Upper lobe of left lung (tissue), 6 donors: ENCODE measurements around the gene FRG2B. TPM values are rescaled to one million over a fixed set of nuclear protein-coding genes. Genes with fewer than 3 reads are reported as not detected.
"Not testable (repeated sequence)": the region's sequence is repeated elsewhere in the genome, so short reads cannot be mapped to it uniquely, and the experiment has no call there.

Experiments
- ATAC-seq, 2 donors: fragments of 200-7000 bp; cut with Tn5 transposase; one replicate each; pipeline ENCODE4 v1.9.1; 2022; ENCODE audit warnings: mild to moderate bottlenecking in 2 of 2, moderate library complexity in 2 of 2; ENCODE audit not compliant: low FRiP score in 2 of 2
- DNase-seq, 2 donors: peaks; one replicate each; pipeline ENCODE4 v3.0.0-alpha.2; 2019 to 2020
- H3K27ac ChIP-seq, 4 donors: fragments of 200-600 bp; sonication (generic); one replicate each; pipeline ENCODE4 v1.5.1; 2016 to 2019
- H3K27me3 ChIP-seq, 4 donors: fragments of 200-600 bp; sonication (generic); one replicate each; pipeline ENCODE4 v1.5.1; 2017 to 2019
- H3K36me3 ChIP-seq, 4 donors: fragments of 200-600 bp; sonication (generic); one replicate each; pipeline ENCODE4 v1.5.1; 2016 to 2019
- H3K4me1 ChIP-seq, 4 donors: fragments of 200-600 bp; sonication (generic); one replicate each; pipeline ENCODE4 v1.5.1; 2018 to 2019
- H3K4me3 ChIP-seq, 4 donors: fragments of 200-600 bp; sonication (generic); one replicate each; pipeline ENCODE4 v1.5.1; 2017 to 2019; ENCODE audit warnings: mild to moderate bottlenecking in 2 of 4, moderate library complexity in 1 of 4
- H3K9me3 ChIP-seq, 4 donors: fragments of 200-600 bp; sonication (generic); one replicate each; pipeline ENCODE4 v1.5.1; 2018 to 2019
- CTCF ChIP-seq, 6 experiments: fragments of 450-650 bp in 4 of 6; fragments of 200-600 bp in 2 of 6; sonication (generic) in 2 of 6; IDR thresholded peaks; one replicate each; pipeline ENCODE4 v1.5.1; 2016 to 2019; ENCODE audit warnings: antibody characterized with exemption in 6 of 6
- EP300 ChIP-seq, 4 donors: sonication (generic); formaldehyde crosslinking; IDR thresholded peaks; one replicate each; pipeline ENCODE4 v1.5.1; 2017; ENCODE audit warnings: antibody characterized with exemption in 4 of 4, control low read depth in 2 of 4
- POLR2A ChIP-seq, 4 donors: fragments of 450-650 bp; IDR thresholded peaks; one replicate each; pipeline ENCODE4 v1.5.1; 2016 to 2017; ENCODE audit warnings: antibody characterized with exemption in 4 of 4, mild to moderate bottlenecking in 2 of 4
- POLR2AphosphoS5 ChIP-seq, 2 donors: sonication (generic); formaldehyde crosslinking; IDR thresholded peaks; one replicate each; pipeline ENCODE4 v1.5.1; 2017; ENCODE audit warnings: antibody characterized with exemption in 2 of 2
- WGBS, 2 donors: methylation state at CpG; one replicate each; pipeline ENCODE4 v1.1.5; 2017 to 2018; 5-methylcytosine and 5-hydroxymethylcytosine counted together
- total RNA-seq, 6 donors: library from RNA; depleted of rRNA in 4 of 6; stranded (reverse); fragments of >200 nt in 4 of 6; gene quantifications; one replicate each; pipeline versions ENCODE4 v1.1.0 to v1.2.1, GENCODE V29; 2016 to 2021
- donor health status: DM: no; HTN: no; CAD: no; lungs with moderate emphysema.
- donor health status: DM: no; HTN: yes; CAD: no; lungs with severe emphysema.

Gene FRG2B
- total RNA-seq, 6 donors from 2014 or later = not detected

GRCh38 chr10:133600657-133601056 is 25.9 kb downstream of the FRG2B start:
- Histone ChIP-seq H3K4me1 (no peaks in the 10 kb centered on the region), H3K36me3 (no peaks in the 10 kb centered on the region), H3K27me3 (no peaks in the 10 kb centered on the region), H3K4me3 (no peak overlapping the region), H3K27ac (no peak overlapping the region), H3K9me3 (no peaks in the 10 kb centered on the region)
- no peak for ATAC-seq
- no peak for TF ChIP-seq POLR2A (IDR thresholded peaks at IDR 0.05)
- TF ChIP-seq POLR2AphosphoS5 (IDR thresholded peaks at IDR 0.05) = no peak
- no peak for TF ChIP-seq EP300 (IDR thresholded peaks at IDR 0.05)
- TF ChIP-seq CTCF (IDR thresholded peaks at IDR 0.05) = no peak
- 52 to 78% methylated on average over 3 of the region's 3 CpGs for WGBS, 2 donors
- DNase-seq = no peak

DNA sequence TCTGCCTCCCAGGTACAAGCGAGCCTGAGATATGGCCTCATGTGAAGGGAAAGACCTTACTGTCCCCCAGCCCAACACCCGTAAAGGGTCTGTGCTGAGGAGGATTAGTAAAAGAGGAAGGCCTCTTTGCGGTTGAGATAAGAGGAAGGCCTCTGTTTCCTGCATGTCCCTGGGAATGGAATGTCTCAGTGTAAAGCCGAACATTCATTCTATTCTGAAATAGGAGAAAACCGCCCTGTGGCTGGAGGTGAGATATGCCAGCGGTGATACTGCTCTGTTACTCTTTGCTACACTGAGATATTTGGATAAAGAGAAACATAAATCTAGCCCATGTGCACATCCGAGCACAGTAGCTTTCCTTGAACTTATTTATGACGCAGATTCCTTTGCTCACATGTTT is 26.7 kb downstream of the FRG2B start:
- not testable (repeated sequence) for H3K27me3 ChIP-seq, DNase-seq, H3K36me3 ChIP-seq, H3K9me3 ChIP-seq, ATAC-seq, H3K27ac ChIP-seq, H3K4me1 ChIP-seq, H3K4me3 ChIP-seq
- WGBS, 2 donors = 56 to 71% methylated on average over 8 of the region's 8 CpGs

DNA sequence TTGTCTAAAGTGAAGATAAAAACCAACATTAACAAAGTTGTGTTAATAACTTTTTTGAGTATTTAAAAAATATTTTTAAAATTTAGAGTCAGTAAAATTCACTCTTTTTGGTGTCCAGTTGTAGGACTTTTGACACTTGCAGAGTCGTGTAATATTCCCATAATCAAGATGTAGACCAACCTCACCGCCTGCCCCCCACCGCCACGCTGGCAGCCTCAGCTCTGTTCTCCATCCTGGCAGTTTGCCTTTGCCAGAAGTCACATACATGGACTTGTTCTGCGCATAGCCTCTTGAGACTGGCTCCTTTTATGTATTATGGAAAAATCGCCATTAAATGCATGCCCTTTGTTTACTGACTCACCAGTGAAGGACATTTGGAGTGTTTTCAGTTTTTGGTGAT is 33.9 kb downstream of the FRG2B start:
- H3K4me1 ChIP-seq = no peaks in the 10 kb centered on the region
- TF ChIP-seq POLR2AphosphoS5 (IDR thresholded peaks at IDR 0.05) (no peak), POLR2A (IDR thresholded peaks at IDR 0.05) (no peak), EP300 (IDR thresholded peaks at IDR 0.05) (no peak), CTCF (IDR thresholded peaks at IDR 0.05) (no peak)
- no peaks in the 10 kb centered on the region for H3K9me3 ChIP-seq
- 65 to 82% methylated on average over 6 of the region's 6 CpGs for WGBS, 2 donors
- no peak overlapping the region for H3K4me3 ChIP-seq
- no peak for DNase-seq
- no peaks in the 10 kb centered on the region for H3K27me3 ChIP-seq
- H3K27ac ChIP-seq = no peak overlapping the region
- no peak for ATAC-seq
- no peaks in the 10 kb centered on the region for H3K36me3 ChIP-seq

- Histone ChIP-seq H3K27me3 (no peaks in the 10 kb centered on the region), H3K36me3 (no peaks in the 10 kb centered on the region), H3K4me1 (no peaks in the 10 kb centered on the region), H3K27ac (no peak overlapping the region), H3K4me3 (no peak overlapping the region), H3K9me3 (no peaks in the 10 kb centered on the region)
- TF ChIP-seq POLR2AphosphoS5 (IDR thresholded peaks at IDR 0.05) (no peak), POLR2A (IDR thresholded peaks at IDR 0.05) (no peak), CTCF (IDR thresholded peaks at IDR 0.05) (no peak), EP300 (IDR thresholded peaks at IDR 0.05) (no peak)
- ATAC-seq (peak in 1 of 2 donors; percentile 11), DNase-seq (no peak)
- WGBS, 2 donors = 79 to 81% methylated on average over 9 to 10 of the region's 10 CpGs
These were observed 35.6 kb downstream of the FRG2B start for GRCh38 chr10:133590970-133591359.

- no peak overlapping the region for H3K4me3 ChIP-seq
- no peaks in the 10 kb centered on the region for H3K4me1 ChIP-seq
- 69% methylated on average over 11 of the region's 13 CpGs; no CpG with 5 or more reads in 1 of the 2 donors for WGBS, 2 donors
- no peak overlapping the region for H3K27ac ChIP-seq
- DNase-seq (peak in 1 of 2 donors; percentile 54), ATAC-seq (peak in 1 of 2 donors; percentile 46)
- no peak for TF ChIP-seq POLR2AphosphoS5 (IDR thresholded peaks at IDR 0.05)
- no peak for TF ChIP-seq EP300 (IDR thresholded peaks at IDR 0.05)
- TF ChIP-seq POLR2A (IDR thresholded peaks at IDR 0.05) = no peak
- TF ChIP-seq CTCF (IDR thresholded peaks at IDR 0.05) = no peak
- no peaks in the 10 kb centered on the region for H3K36me3 ChIP-seq
- no peaks in the 10 kb centered on the region for H3K27me3 ChIP-seq
- H3K9me3 ChIP-seq = no peaks in the 10 kb centered on the region
These were observed 36.2 kb downstream of the FRG2B start for GRCh38 chr10:133590226-133590969.

DNA sequence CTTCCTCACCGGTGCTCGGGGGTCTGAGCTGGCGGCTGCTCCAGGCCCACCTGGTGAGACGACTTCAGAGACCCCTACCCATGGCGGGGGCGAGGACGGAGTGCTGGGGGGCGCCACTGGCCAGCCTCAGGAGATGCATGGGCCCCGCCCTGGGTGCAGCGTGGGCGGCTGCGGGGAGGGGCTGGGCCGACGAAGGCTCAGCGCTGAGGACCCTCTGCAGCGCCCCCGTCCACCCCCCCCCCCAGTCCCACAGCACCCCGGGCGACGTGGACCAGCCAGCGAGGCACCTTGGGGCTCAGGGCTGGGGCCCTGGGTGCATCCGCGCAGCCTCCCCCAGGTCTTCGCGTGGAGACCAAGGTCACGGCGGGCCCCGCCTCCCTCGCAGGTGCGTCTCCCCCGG is 49.6 kb downstream of the FRG2B start:
- H3K4me1 ChIP-seq, H3K27ac ChIP-seq, H3K36me3 ChIP-seq, H3K27me3 ChIP-seq, H3K4me3 ChIP-seq: not testable (repeated sequence)
- peaks cover 3 to 23% (median 9%) of the 10 kb centered on the region in 4 donors for H3K9me3 ChIP-seq
- ATAC-seq = peak; percentile 38 to 54
- no CpG with 5 or more reads among the region's 31 CpGs for WGBS, 2 donors
- peak in 1 of 2 donors; percentile 56 for DNase-seq
